Neuronal stem cell (in vitro differentiated cells): ENCODE results near the gene SAMD7.

Experiments
- DNase-seq: peaks from one replicate; pipeline ENCODE4 v3.0.0-alpha.2; 2013; ENCODE audit warnings: low spot score
- H2AFZ ChIP-seq: one replicate; pipeline ENCODE4 v1.6.1; 2013; ENCODE audit warnings: mild to moderate bottlenecking, low read length, inconsistent platforms
- H2AK5ac ChIP-seq: 2 replicates; pipeline ENCODE4 v1.6.1; 2013; ENCODE audit warnings: low read depth, mild to moderate bottlenecking, inconsistent platforms, low read length, moderate library complexity, mixed read lengths
- H2BK120ac ChIP-seq: 2 replicates; pipeline ENCODE4 v1.6.1; 2013; ENCODE audit warnings: low read depth, mild to moderate bottlenecking, inconsistent platforms, low read length, moderate library complexity, mixed read lengths
- H2BK12ac ChIP-seq: one replicate; pipeline ENCODE4 v1.6.1; 2013; ENCODE audit warnings: low read length, inconsistent platforms
- H2BK15ac ChIP-seq: 2 replicates; pipeline ENCODE4 v1.6.1; 2013; ENCODE audit warnings: mild to moderate bottlenecking, low read length, inconsistent platforms, mixed read lengths
- H2BK5ac ChIP-seq: one replicate; pipeline ENCODE4 v1.6.1; 2013; ENCODE audit warnings: inconsistent platforms, mild to moderate bottlenecking, low read length, moderate library complexity
- H3K14ac ChIP-seq: one replicate; pipeline ENCODE4 v1.6.1; 2013; ENCODE audit warnings: low read length, inconsistent platforms
- H3K18ac ChIP-seq: 2 replicates; pipeline ENCODE4 v1.6.1; 2013; ENCODE audit warnings: low read length, inconsistent platforms
- H3K23ac ChIP-seq: 2 replicates; pipeline ENCODE4 v1.6.1; 2013; ENCODE audit warnings: low read depth, mild to moderate bottlenecking, mixed read lengths, low read length, inconsistent platforms; ENCODE audit not compliant: poor library complexity
- H3K27ac ChIP-seq: replicated peaks from 3 replicates; pipeline ENCODE4 v1.5.1; 2013; ENCODE audit warnings: low read length, inconsistent platforms
- H3K27me3 ChIP-seq, 3 experiments: 2 replicates each; pipeline ENCODE4 v1.6.1; 2013; ENCODE audit warnings: low read length in 3 of 3, mild to moderate bottlenecking in 2 of 3, inconsistent platforms in 1 of 3, low read depth in 1 of 3, mixed read lengths in 1 of 3, moderate library complexity in 1 of 3; ENCODE audit not compliant: control insufficient read depth in 3 of 3, insufficient read depth in 3 of 3
- H3K36me3 ChIP-seq, 2 donors: replicated peaks in 1 of 2; 2 replicates each; pipeline ENCODE4 v1.6.1; 2013; ENCODE audit warnings: low read length in 2 of 2; ENCODE audit not compliant: control insufficient read depth in 2 of 2, insufficient read depth in 2 of 2
- H3K4ac ChIP-seq: 2 replicates; pipeline ENCODE4 v1.6.1; 2013; ENCODE audit warnings: inconsistent platforms, mild to moderate bottlenecking, low read length, moderate library complexity
- H3K4me1 ChIP-seq, 2 donors: 1 replicate in 1 of 2; 2 replicates in 1 of 2; pipeline ENCODE4 v1.6.1; 2013; ENCODE audit warnings: low read length in 2 of 2, low read depth in 1 of 2; ENCODE audit not compliant: control insufficient read depth in 2 of 2, insufficient read depth in 1 of 2
- H3K4me2 ChIP-seq: one replicate; pipeline ENCODE4 v1.6.1; 2013; ENCODE audit warnings: mild to moderate bottlenecking, low read length, inconsistent platforms; ENCODE audit not compliant: insufficient read depth, poor library complexity, severe bottlenecking
- H3K4me3 ChIP-seq, 2 donors: 2 replicates each; pipeline ENCODE4 v1.5.1; 2013; ENCODE audit warnings: low read length in 2 of 2, mild to moderate bottlenecking in 2 of 2, inconsistent platforms in 1 of 2, moderate library complexity in 1 of 2
- H3K79me1 ChIP-seq: one replicate; pipeline ENCODE4 v1.6.1; 2013; ENCODE audit warnings: low read depth, mild to moderate bottlenecking, inconsistent platforms, low read length, moderate library complexity
- H3K9ac ChIP-seq: one replicate; pipeline ENCODE4 v1.6.1; 2013; ENCODE audit warnings: mild to moderate bottlenecking, low read depth, low read length, inconsistent platforms; ENCODE audit not compliant: poor library complexity
- H3K9me3 ChIP-seq, 2 donors: replicated peaks in 1 of 2; 2 replicates each; pipeline versions ENCODE3 to v1.6.1; 2013; ENCODE audit warnings: low read length in 2 of 2, mild to moderate bottlenecking in 2 of 2, inconsistent platforms in 1 of 2, low read depth in 1 of 2, mixed read lengths in 1 of 2, moderate library complexity in 1 of 2; ENCODE audit not compliant: control insufficient read depth in 2 of 2, insufficient read depth in 1 of 2
- H4K8ac ChIP-seq: one replicate; pipeline ENCODE4 v1.6.1; 2013; ENCODE audit warnings: low read depth, mild to moderate bottlenecking, inconsistent platforms, low read length, moderate library complexity
- H4K91ac ChIP-seq: one replicate; pipeline ENCODE4 v1.6.1; 2013; ENCODE audit warnings: low read length, low read depth, mild to moderate bottlenecking, inconsistent platforms; ENCODE audit not compliant: poor library complexity
- WGBS, 2 donors: extraction: QIAGEN DNeasy Blood & Tissue Kit; methylation state at CpG; one replicate each; pipeline ENCODE4 v1.1.7; 2013; ENCODE audit warnings: missing lambda C conversion rate in 2 of 2, mixed read lengths in 1 of 2; ENCODE audit not compliant: insufficient read length in 2 of 2, insufficient replicate concordance in 1 of 2; ENCODE audit errors: extremely low coverage in 2 of 2; 5-methylcytosine and 5-hydroxymethylcytosine counted together

Gene SAMD7

GRCh38 chr3:169865176-169865767, 46.1 kb upstream of the SAMD7 start:
- DNase-seq, result no peak
- no peak overlapping the region for H3K9ac ChIP-seq
- H2BK12ac ChIP-seq, result no peak overlapping the region
- H3K4ac ChIP-seq, result no peak overlapping the region
- H3K27me3 ChIP-seq, result peaks cover 0 to 5% (median 0%) of the 10 kb centered on the region in 3 experiments
- H2AFZ ChIP-seq, result no peak overlapping the region
- H3K4me2 ChIP-seq, result no peak overlapping the region
- no peak overlapping the region for H3K4me3 ChIP-seq
- H2BK5ac ChIP-seq, result no peak overlapping the region
- no peaks in the 10 kb centered on the region for H3K4me1 ChIP-seq
- no peaks in the 10 kb centered on the region for H3K36me3 ChIP-seq
- WGBS, 2 donors, result no CpG with 5 or more reads among the region's 12 CpGs
- no peak overlapping the region for H3K23ac ChIP-seq
- H3K18ac ChIP-seq, result no peak overlapping the region
- no peak overlapping the region for H2AK5ac ChIP-seq
- no peak overlapping the region for H2BK15ac ChIP-seq
- H3K79me1 ChIP-seq, result no peaks in the 10 kb centered on the region
- no peak overlapping the region for H4K91ac ChIP-seq
- no peak overlapping the region for H3K14ac ChIP-seq
- no peak overlapping the region for H2BK120ac ChIP-seq
- H3K27ac ChIP-seq, result no peak overlapping the region
- H3K9me3 ChIP-seq, result no peaks in the 10 kb centered on the region
- no peak overlapping the region for H4K8ac ChIP-seq

- Histone ChIP-seq H4K8ac (no peak overlapping the region), H3K4me2 (no peak overlapping the region), H3K79me1 (no peaks in the 10 kb centered on the region), H2BK12ac (no peak overlapping the region), H2BK120ac (no peak overlapping the region), H3K18ac (no peak overlapping the region), H3K4me1 (no peaks in the 10 kb centered on the region), H2AFZ (no peak overlapping the region), H3K27me3 (peaks cover 0 to 8% (median 0%) of the 10 kb centered on the region in 3 experiments), H2AK5ac (no peak overlapping the region), H3K14ac (no peak overlapping the region), H3K9ac (no peak overlapping the region), H3K4ac (no peak overlapping the region), H4K91ac (no peak overlapping the region), H3K9me3 (no peaks in the 10 kb centered on the region), H3K36me3 (no peaks in the 10 kb centered on the region), H2BK5ac (no peak overlapping the region), H3K4me3 (no peak overlapping the region), H3K27ac (no peak overlapping the region), H3K23ac (no peak overlapping the region), H2BK15ac (no peak overlapping the region)
- no CpG with 5 or more reads among the region's 3 CpGs for WGBS, 2 donors
- no peak for DNase-seq
Measured at GRCh38 chr3:169867584-169868210, 43.7 kb upstream of the SAMD7 start.

- H2BK15ac ChIP-seq, result no peak overlapping the region
Measured at GRCh38 chr3:169868369-169868768, 43.0 kb upstream of the SAMD7 start.

GRCh38 chr3:169869484-169870220, 41.7 kb upstream of the SAMD7 start, which contains the start of gene LRRC31:
Gene LRRC31 (minus strand): TSS chr3:169869935. CDS start chr3:169869807, 128 bp downstream.
- Histone ChIP-seq H3K27ac (no peak within 1 kb of the TSS), H2AFZ (no peak within 1 kb of the TSS), H3K9me3 (no peaks in the 10 kb centered on the region), H2BK5ac (no peak within 1 kb of the TSS), H2AK5ac (no peak within 1 kb of the TSS), H4K8ac (no peak within 1 kb of the TSS), H3K4ac (no peak within 1 kb of the TSS), H3K18ac (no peak within 1 kb of the TSS), H3K27me3 (peaks cover 0 to 8% (median 0%) of the 10 kb centered on the region in 3 experiments), H2BK120ac (no peak within 1 kb of the TSS), H3K9ac (no peak within 1 kb of the TSS), H3K4me2 (no peak within 1 kb of the TSS), H3K79me1 (no peaks in the 10 kb centered on the region), H3K14ac (no peak within 1 kb of the TSS), H2BK12ac (no peak within 1 kb of the TSS), H4K91ac (no peak within 1 kb of the TSS), H3K4me3 (no peak within 1 kb of the TSS), H3K4me1 (no peaks in the 10 kb centered on the region), H3K36me3 (no peaks in the 10 kb centered on the region), H2BK15ac (no peak within 1 kb of the TSS), H3K23ac (no peak within 1 kb of the TSS)
- DNase-seq, result no peak
- no CpG with 5 or more reads among the region's 2 CpGs for WGBS, 2 donors

More at GRCh38 chr3:169868369-169868768, 43.0 kb upstream of the SAMD7 start:
- H4K91ac ChIP-seq, result no peak overlapping the region
- H2AK5ac ChIP-seq, result no peak overlapping the region
- no peak overlapping the region for H3K27ac ChIP-seq
- no peak overlapping the region for H2AFZ ChIP-seq
- H3K79me1 ChIP-seq, result no peaks in the 10 kb centered on the region
- H3K9ac ChIP-seq, result no peak overlapping the region
- DNase-seq, result no peak
- no peak overlapping the region for H3K18ac ChIP-seq
- no peaks in the 10 kb centered on the region for H3K4me1 ChIP-seq
- H2BK5ac ChIP-seq, result no peak overlapping the region
- no peak overlapping the region for H2BK120ac ChIP-seq
- no peak overlapping the region for H3K14ac ChIP-seq
- H3K4me2 ChIP-seq, result no peak overlapping the region
- H3K4ac ChIP-seq, result no peak overlapping the region
- H3K9me3 ChIP-seq, result no peaks in the 10 kb centered on the region
- no peaks in the 10 kb centered on the region for H3K36me3 ChIP-seq
- H2BK12ac ChIP-seq, result no peak overlapping the region
- peaks cover 0 to 8% (median 0%) of the 10 kb centered on the region in 3 experiments for H3K27me3 ChIP-seq
- no peak overlapping the region for H3K4me3 ChIP-seq
- H4K8ac ChIP-seq, result no peak overlapping the region
- no peak overlapping the region for H3K23ac ChIP-seq
- no CpG with 5 or more reads among the region's 2 CpGs for WGBS, 2 donors
